H1 (cell line): ENCODE measurements around the gene TNFRSF14. TPM values are rescaled to one million over a fixed set of nuclear protein-coding genes. Genes with fewer than 3 reads are reported as not detected.
A peak's percentile ranks its signal among the peaks of the same experiment; 100 is the strongest.

Experiments
- CTCF ChIA-PET: fragments of 300-600 bp; sonication (Branson Sonifier 250); formaldehyde crosslinking; loops from one replicate; lab custom pipeline; 2021; ENCODE audit not compliant: partially characterized antibody; lab: Charles Lee
- POLR2A ChIA-PET: fragments of 300-600 bp; sonication (Branson Sonifier 250); formaldehyde crosslinking; loops from one replicate; lab custom pipeline; 2021; ENCODE audit warnings: inconsistent platforms; ENCODE audit not compliant: partially characterized antibody; lab: Charles Lee
- DNase-seq, 2 experiments: peaks; one replicate each; pipeline versions ENCODE4 v3.0.0 to v3.0.0-alpha.2; 2010 to 2022; ENCODE audit warnings: low spot score in 2 of 2, low read depth in 1 of 2, mixed read lengths in 1 of 2
- FAIRE-seq: peaks from 2 replicates; lab custom pipeline; 2011; peaks lifted over from hg19 to GRCh38; lab: Jason Lieb, UNC
- H2AFZ ChIP-seq: 2 replicates; pipeline ENCODE4 v1.8.1; 2012; ENCODE audit warnings: low read length, inconsistent platforms
- H2AK5ac ChIP-seq: 2 replicates; pipeline ENCODE4 v1.6.1; 2013; ENCODE audit warnings: low read depth, low read length
- H2BK120ac ChIP-seq: replicated peaks from 2 replicates; pipeline ENCODE3; 2013; ENCODE audit warnings: low read depth, low read length, inconsistent platforms
- H2BK12ac ChIP-seq: 2 replicates; pipeline ENCODE4 v1.6.1; 2013; ENCODE audit warnings: low read depth, low read length
- H2BK15ac ChIP-seq: 2 replicates; pipeline ENCODE4 v1.6.1; 2013; ENCODE audit warnings: low read length
- H2BK20ac ChIP-seq: 2 replicates; pipeline ENCODE4 v1.6.1; 2013; ENCODE audit warnings: low read length
- H2BK5ac ChIP-seq: 2 replicates; pipeline ENCODE4 v1.6.1; 2013; ENCODE audit warnings: low read depth, low read length
- H3K14ac ChIP-seq: 2 replicates; pipeline ENCODE4 v1.6.1; 2013; ENCODE audit warnings: inconsistent platforms; ENCODE audit not compliant: insufficient read length
- H3K18ac ChIP-seq: 2 replicates; pipeline ENCODE4 v1.6.1; 2013; ENCODE audit warnings: low read length; ENCODE audit errors: extremely low read depth
- H3K23ac ChIP-seq: 2 replicates; pipeline ENCODE4 v1.6.1; 2013; ENCODE audit warnings: inconsistent platforms; ENCODE audit not compliant: insufficient read length
- H3K23me2 ChIP-seq: 2 replicates; pipeline ENCODE4 v1.6.1; 2013; ENCODE audit warnings: low read depth, low read length
- H3K27ac ChIP-seq: 2 replicates; pipeline ENCODE4 v1.6.1; 2011; ENCODE audit warnings: low read depth, low read length, inconsistent platforms
- H3K27me3 ChIP-seq, 4 experiments: replicated peaks in 1 of 4; 1 replicate in 1 of 4; 2 replicates in 3 of 4; pipeline versions ENCODE4 v1.6.1 to v1.8.1; 2011 to 2013; ENCODE audit warnings: low read length in 3 of 4, mild to moderate bottlenecking in 3 of 4, inconsistent platforms in 2 of 4, mixed read lengths in 2 of 4, moderate library complexity in 1 of 4; ENCODE audit not compliant: control insufficient read depth in 3 of 4, insufficient read depth in 3 of 4; ENCODE audit errors: extremely low read depth in 1 of 4
- H3K36me3 ChIP-seq, 4 experiments: 2 replicates each; pipeline versions ENCODE4 v1.6.1 to v1.8.1; 2011 to 2013; ENCODE audit warnings: mild to moderate bottlenecking in 4 of 4, low read length in 3 of 4, moderate library complexity in 2 of 4, control low read depth in 1 of 4, inconsistent platforms in 1 of 4; ENCODE audit not compliant: insufficient read depth in 4 of 4, control insufficient read depth in 2 of 4
- H3K4ac ChIP-seq: replicated peaks from 2 replicates; pipeline ENCODE3; 2013; ENCODE audit warnings: low read length, low read depth, mixed read lengths, inconsistent platforms; ENCODE audit not compliant: insufficient read length
- H3K4me1 ChIP-seq, 4 experiments: replicated peaks in 1 of 4; 1 replicate in 1 of 4; 2 replicates in 3 of 4; pipeline versions ENCODE4 v1.6.1 to v1.8.1; 2011 to 2013; ENCODE audit warnings: low read length in 3 of 4, inconsistent platforms in 2 of 4, mixed read lengths in 1 of 4; ENCODE audit not compliant: insufficient read depth in 4 of 4, control insufficient read depth in 3 of 4
- H3K4me2 ChIP-seq, 2 experiments: 2 replicates each; pipeline versions ENCODE4 v1.6.1 to v1.8.1; 2011 to 2013; ENCODE audit warnings: low read depth in 2 of 2, low read length in 2 of 2, control low read depth in 1 of 2, inconsistent platforms in 1 of 2, mild to moderate bottlenecking in 1 of 2; ENCODE audit not compliant: insufficient read depth in 1 of 2
- H3K4me3 ChIP-seq, 4 experiments: fragments of 200-600, 300-600 bp in 1 of 4; sonication (generic), shearing (Covaris generic), sonication (Bioruptor Twin) in 1 of 4; 2 replicates each; pipeline versions ENCODE4 v1.5.1 to v1.8.1; 2011 to 2016; ENCODE audit warnings: low read length in 4 of 4, low read depth in 3 of 4, control low read depth in 2 of 4, inconsistent platforms in 2 of 4, mild to moderate bottlenecking in 2 of 4, mixed read lengths in 1 of 4, moderate library complexity in 1 of 4; ENCODE audit not compliant: insufficient read depth in 2 of 4; ENCODE audit errors: extremely low read depth in 1 of 4
- H3K56ac ChIP-seq: replicated peaks from 2 replicates; pipeline ENCODE3; 2013; ENCODE audit warnings: low read depth, mild to moderate bottlenecking, mixed read lengths, low read length, inconsistent platforms; ENCODE audit not compliant: insufficient read length
- H3K79me1 ChIP-seq: 2 replicates; pipeline ENCODE4 v1.6.1; 2013; ENCODE audit warnings: low read depth, low read length, control low read depth
- H3K79me2 ChIP-seq, 2 experiments: 2 replicates each; pipeline versions ENCODE4 v1.6.1 to v1.8.1; 2012 to 2013; ENCODE audit warnings: low read length in 2 of 2, mild to moderate bottlenecking in 2 of 2, inconsistent platforms in 1 of 2; ENCODE audit not compliant: insufficient read depth in 2 of 2, control insufficient read depth in 1 of 2
- H3K9ac ChIP-seq, 4 experiments: replicated peaks in 1 of 4; 1 replicate in 1 of 4; 2 replicates in 3 of 4; pipeline versions ENCODE4 v1.6.1 to v1.8.1; 2011 to 2013; ENCODE audit warnings: low read depth in 3 of 4, low read length in 3 of 4, control low read depth in 2 of 4, mild to moderate bottlenecking in 2 of 4, moderate library complexity in 2 of 4, inconsistent platforms in 1 of 4; ENCODE audit errors: extremely low read depth in 1 of 4
- H3K9me3 ChIP-seq, 2 experiments: 2 replicates each; pipeline versions ENCODE4 v1.6.1 to v1.8.1; 2012 to 2013; ENCODE audit warnings: mild to moderate bottlenecking in 2 of 2, moderate library complexity in 2 of 2, control low read depth in 1 of 2, inconsistent platforms in 1 of 2, low read depth in 1 of 2, low read length in 1 of 2, mixed read lengths in 1 of 2; ENCODE audit not compliant: insufficient read depth in 2 of 2
- H4K20me1 ChIP-seq, 2 experiments: replicated peaks in 1 of 2; 2 replicates each; pipeline versions ENCODE3 to v1.8.1; 2011 to 2013; ENCODE audit warnings: inconsistent platforms in 2 of 2, low read length in 2 of 2, mild to moderate bottlenecking in 1 of 2; ENCODE audit not compliant: insufficient read depth in 2 of 2, control insufficient read depth in 1 of 2
- H4K5ac ChIP-seq: 2 replicates; pipeline ENCODE4 v1.6.1; 2013; ENCODE audit warnings: low read length, low read depth, mixed read lengths, inconsistent platforms; ENCODE audit not compliant: insufficient read length
- H4K8ac ChIP-seq: 2 replicates; pipeline ENCODE4 v1.8.0; 2013; ENCODE audit warnings: mild to moderate bottlenecking, moderate library complexity, low read length, inconsistent platforms; ENCODE audit not compliant: insufficient read depth; ENCODE audit errors: extremely low read depth
- H4K91ac ChIP-seq: replicated peaks from 2 replicates; pipeline ENCODE3; 2013; ENCODE audit warnings: low read length, mixed read lengths, inconsistent platforms; ENCODE audit not compliant: insufficient read length
- BRCA1 ChIP-seq: IDR thresholded peaks from 2 replicates; pipeline ENCODE4 v1.6.1; 2012; ENCODE audit warnings: low read depth, low read length, improper control_type of control experiment
- EP300 ChIP-seq, 2 experiments: IDR thresholded peaks; 1 replicate in 1 of 2; 2 replicates in 1 of 2; pipeline ENCODE4 v1.6.1; 2011 to 2012; ENCODE audit warnings: low read depth in 2 of 2, low read length in 2 of 2, mild to moderate bottlenecking in 2 of 2, borderline replicate concordance in 1 of 2, inconsistent platforms in 1 of 2, moderate library complexity in 1 of 2
- HDAC2 ChIP-seq, 2 experiments: fragments of 300-600 bp in 1 of 2; sonication (generic) in 1 of 2; IDR thresholded peaks; 2 replicates each; pipeline ENCODE4 v1.6.1; 2011 to 2012; ENCODE audit warnings: low read depth in 2 of 2, low read length in 2 of 2, mild to moderate bottlenecking in 2 of 2, moderate library complexity in 2 of 2, borderline replicate concordance in 1 of 2, inconsistent platforms in 1 of 2
- WGBS, 2 experiments: shearing (Covaris generic) in 1 of 2; methylation state at CpG; one replicate each; pipeline versions ENCODE4 v1.1.6 to v1.1.7; 2013 to 2015; ENCODE audit warnings: low lambda C conversion rate in 2 of 2, mixed read lengths in 2 of 2, inconsistent platforms in 1 of 2, low coverage in 1 of 2, missing lambda C conversion rate in 1 of 2; ENCODE audit not compliant: insufficient replicate concordance in 2 of 2, insufficient coverage in 1 of 2, insufficient read length in 1 of 2; ENCODE audit errors: extremely low coverage in 1 of 2, missing lambda C conversion rate in 1 of 2; 5-methylcytosine and 5-hydroxymethylcytosine counted together
- polyA plus RNA-seq, 7 experiments: library from polyadenylated mRNA; depleted of rRNA in 3 of 7; stranded (reverse) in 5 of 7; unstranded in 2 of 7; fragments of >200 nt in 5 of 7; fragments of 200-250 nt in 2 of 7; gene quantifications; 1 replicate in 5 of 7; 2 replicates in 1 of 7; 4 replicates in 1 of 7; pipeline versions ENCODE4 v1.2.1 to v1.2.3, GENCODE V29; 2011 to 2013; ENCODE audit warnings: missing spikeins in 2 of 7, mixed read lengths in 2 of 7
- total RNA-seq: library from RNA; stranded (reverse); fragmentation: NEBNext Ultra II Directional; extraction: Animal tissue kit (Norgen Biotek cat#: 25700); gene quantifications from 2 replicates; pipeline ENCODE4 v1.2.1, GENCODE V29; 2021
- TF ChIP-seq, protein P1 (sequence below): IDR thresholded peaks from 2 replicates; pipeline ENCODE4 v1.6.1; 2012; ENCODE audit warnings: inconsistent platforms

The TNFRSF14 gene
- total and polyA plus RNA-seq, 2 of the 8 experiments (the other 6 are each of a cell fraction or from before 2014, with no cell fraction given), result 0.36 to 0.50 TPM

DNA sequence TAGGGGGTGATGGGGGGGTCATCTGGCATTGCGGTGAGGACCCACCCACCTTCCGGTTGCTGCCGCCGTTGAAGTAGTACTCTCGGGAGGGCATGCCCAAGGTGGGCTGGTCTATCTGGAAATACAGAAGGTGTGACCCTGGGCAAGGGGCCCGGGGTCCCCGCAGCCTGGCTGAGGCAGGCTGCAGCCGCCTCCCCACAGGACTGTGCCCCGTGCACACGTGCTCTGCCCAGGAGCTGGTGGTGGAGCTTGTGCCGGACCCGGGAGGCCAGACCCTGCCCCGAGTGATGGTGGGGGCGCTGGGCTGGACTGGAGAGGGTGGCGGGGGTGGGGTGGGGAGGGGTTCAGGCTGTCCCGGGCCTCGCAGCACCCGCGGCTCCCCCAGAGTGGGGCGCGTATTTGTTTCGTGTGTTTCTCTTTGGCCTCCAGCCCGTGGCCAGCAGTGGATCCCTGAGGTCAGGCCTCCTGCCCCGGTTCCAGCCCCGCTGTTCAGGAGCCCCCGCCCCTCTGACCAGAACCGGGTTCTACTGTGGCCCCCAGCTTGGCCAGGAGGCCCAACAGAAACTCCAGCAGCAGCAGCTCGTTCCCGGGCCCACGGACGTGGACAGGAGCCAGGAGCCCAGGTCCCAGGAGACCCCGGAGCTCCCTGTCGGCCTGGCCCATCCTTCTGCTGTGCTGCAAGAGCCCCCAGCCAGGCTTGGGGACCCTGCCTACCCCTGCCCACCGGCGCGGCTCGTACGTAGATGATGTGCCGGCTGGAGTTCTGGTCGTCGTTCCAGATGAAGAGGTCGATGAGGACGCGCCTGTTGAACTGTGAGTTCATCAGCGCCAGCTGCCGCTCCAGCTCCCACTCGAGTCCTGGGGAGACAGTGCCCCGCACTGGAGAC is 49.6 kb downstream of the TNFRSF14 start:
- POLR2A ChIA-PET, result interaction anchor here (1.1 kb wide), 1 partner anchor 20 kb away, joined by 4 read pairs; the partner anchor contains the start of gene PRXL2B
- H4K5ac ChIP-seq, result no peak overlapping the region
- H2BK15ac ChIP-seq, result no peak overlapping the region
- no peak overlapping the region for H3K4ac ChIP-seq
- H3K4me1 ChIP-seq, result no peaks in the 10 kb centered on the region; a peak in 1 of 7 replicates
- 0 out of 7 replicates have a peak, but pooled peaks cover 0 to 3% (median 0%) of the 10 kb centered on the region in 4 experiments for H3K27me3 ChIP-seq
- no peak overlapping the region for H4K8ac ChIP-seq
- no peaks in the 10 kb centered on the region for H3K36me3 ChIP-seq
- H3K4me3 ChIP-seq, result no peak overlapping the region
- no peak overlapping the region for H3K56ac ChIP-seq
- H2BK5ac ChIP-seq, result no peak overlapping the region
- no peak overlapping the region for H3K14ac ChIP-seq
- DNase-seq (peak in 1 of 2 experiments; percentile 32), FAIRE-seq (no peak)
- 94% methylated on average over 16 of the region's 48 CpGs; no CpG with 5 or more reads in 1 of the 2 experiments for WGBS, 2 experiments
- no peaks in the 10 kb centered on the region for H4K20me1 ChIP-seq
- H3K79me1 ChIP-seq, result no peaks in the 10 kb centered on the region
- H3K18ac ChIP-seq, result no peak overlapping the region
- no peak overlapping the region for H3K4me2 ChIP-seq
- no peak overlapping the region for H4K91ac ChIP-seq
- no peaks in the 10 kb centered on the region for H3K23me2 ChIP-seq
- H3K79me2 ChIP-seq, result no peaks in the 10 kb centered on the region
- CTCF ChIA-PET, result interaction anchor here (0.6 to 1.1 kb wide), 2 partner anchors 44 to 1649 kb away, joined by 3 to 4 read pairs; no protein-coding TSS in a partner anchor
- H3K9ac ChIP-seq, result no peak overlapping the region
- no peak overlapping the region for H2BK12ac ChIP-seq
- no peaks in the 10 kb centered on the region for H3K9me3 ChIP-seq
- TF ChIP-seq, protein P1, sequence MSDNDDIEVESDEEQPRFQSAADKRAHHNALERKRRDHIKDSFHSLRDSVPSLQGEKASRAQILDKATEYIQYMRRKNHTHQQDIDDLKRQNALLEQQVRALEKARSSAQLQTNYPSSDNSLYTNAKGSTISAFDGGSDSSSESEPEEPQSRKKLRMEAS, result no peak
- TF ChIP-seq EP300 (IDR thresholded peaks at IDR 0.05; ENCODE audit: borderline replicate concordance in 1 of 2, low read depth in 2 of 2, low read length in 2 of 2), result no peak
- TF ChIP-seq HDAC2 (IDR thresholded peaks at IDR 0.05; ENCODE audit: borderline replicate concordance in 1 of 2, low read depth in 2 of 2, low read length in 2 of 2), result no peak
- TF ChIP-seq BRCA1, result no peak
- H3K27ac ChIP-seq, result no peak overlapping the region
- no peak overlapping the region for H2BK120ac ChIP-seq
- H2BK20ac ChIP-seq, result no peak overlapping the region
- no peak overlapping the region for H2AK5ac ChIP-seq
- H2AFZ ChIP-seq, result no peak overlapping the region
- H3K23ac ChIP-seq, result no peak overlapping the region
